ENCODE results near the gene ZFAND6.

DNA sequence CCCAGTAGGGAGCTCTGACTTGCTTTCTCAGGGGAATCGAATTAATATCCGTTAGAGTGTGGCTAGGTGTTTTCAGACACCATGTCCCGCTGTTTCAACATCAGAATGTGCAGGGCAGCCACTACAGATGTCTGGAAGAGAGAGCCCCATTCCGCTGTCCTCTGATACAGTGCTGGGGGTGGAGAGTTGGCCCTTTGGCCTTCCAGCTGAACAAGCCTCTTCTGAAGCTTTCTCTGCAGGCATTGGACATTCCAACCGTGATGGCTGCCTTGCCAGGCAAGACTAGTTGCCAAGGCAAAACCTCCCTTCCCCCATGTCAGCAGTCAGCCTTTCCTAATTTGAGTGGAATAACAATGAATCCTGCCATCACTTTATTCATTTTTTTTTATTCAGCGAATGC, 94.9 kb downstream of the ZFAND6 start:
- TF ChIP-seq EZH2 (IDR thresholded peaks at IDR 0.05; ENCODE audit: borderline replicate concordance, low read depth, low read length, poor library complexity, severe bottlenecking): no peak
- TF ChIP-seq, protein P1, sequence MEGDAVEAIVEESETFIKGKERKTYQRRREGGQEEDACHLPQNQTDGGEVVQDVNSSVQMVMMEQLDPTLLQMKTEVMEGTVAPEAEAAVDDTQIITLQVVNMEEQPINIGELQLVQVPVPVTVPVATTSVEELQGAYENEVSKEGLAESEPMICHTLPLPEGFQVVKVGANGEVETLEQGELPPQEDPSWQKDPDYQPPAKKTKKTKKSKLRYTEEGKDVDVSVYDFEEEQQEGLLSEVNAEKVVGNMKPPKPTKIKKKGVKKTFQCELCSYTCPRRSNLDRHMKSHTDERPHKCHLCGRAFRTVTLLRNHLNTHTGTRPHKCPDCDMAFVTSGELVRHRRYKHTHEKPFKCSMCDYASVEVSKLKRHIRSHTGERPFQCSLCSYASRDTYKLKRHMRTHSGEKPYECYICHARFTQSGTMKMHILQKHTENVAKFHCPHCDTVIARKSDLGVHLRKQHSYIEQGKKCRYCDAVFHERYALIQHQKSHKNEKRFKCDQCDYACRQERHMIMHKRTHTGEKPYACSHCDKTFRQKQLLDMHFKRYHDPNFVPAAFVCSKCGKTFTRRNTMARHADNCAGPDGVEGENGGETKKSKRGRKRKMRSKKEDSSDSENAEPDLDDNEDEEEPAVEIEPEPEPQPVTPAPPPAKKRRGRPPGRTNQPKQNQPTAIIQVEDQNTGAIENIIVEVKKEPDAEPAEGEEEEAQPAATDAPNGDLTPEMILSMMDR (conservative IDR thresholded peaks at IDR 0.05; ENCODE audit: low read depth, low read length): no peak

All from A673 (cell line).